SK-N-SH treated with all-trans-retinoic acid at 6 μM for 48 hours (cell line): ENCODE measurements around the gene ATP5F1C.

ENCODE experiments used
- ARNTL ChIP-seq: fragments of 450-650 bp; formaldehyde crosslinking; IDR thresholded peaks from 2 replicates; pipeline ENCODE4 v1.5.0; 2020; ENCODE audit warnings: low read depth, mild to moderate bottlenecking, moderate library complexity, borderline replicate concordance
- ESRRG ChIP-seq: fragments of 250-450 bp; sonication (Bioruptor Pico); IDR thresholded peaks from 2 replicates; pipeline ENCODE4 v1.6.1; 2021; ENCODE audit warnings: mild to moderate bottlenecking
- GLIS3 ChIP-seq: fragments of 250-450 bp; sonication (Bioruptor Pico); IDR thresholded peaks from 2 replicates; pipeline ENCODE4 v1.5.0; 2020; ENCODE audit warnings: mild to moderate bottlenecking, moderate library complexity
- OSR1 ChIP-seq: fragments of 250-450 bp; sonication (Bioruptor Pico); IDR thresholded peaks from 2 replicates; pipeline ENCODE4 v1.8.0; 2022; ENCODE audit warnings: moderate library complexity, mild to moderate bottlenecking, inconsistent platforms
- ZFP3 ChIP-seq: fragments of 250-450 bp; sonication (Bioruptor Pico); IDR thresholded peaks from 2 replicates; pipeline ENCODE4 v1.5.0; 2020; ENCODE audit warnings: mild to moderate bottlenecking, moderate library complexity
- ZFP30 ChIP-seq: fragments of 450-650 bp; formaldehyde crosslinking; IDR thresholded peaks from 2 replicates; pipeline ENCODE4 v1.5.0; 2022; ENCODE audit warnings: mild to moderate bottlenecking, moderate library complexity
- ZNF8 ChIP-seq: fragments of 450-650 bp; formaldehyde crosslinking; IDR thresholded peaks from 2 replicates; pipeline ENCODE4 v1.5.0; 2020; ENCODE audit warnings: mild to moderate bottlenecking, moderate library complexity
- TF ChIP-seq, protein P1 (sequence below): fragments of 250-450 bp; sonication (Bioruptor Pico); IDR thresholded peaks from 2 replicates; pipeline ENCODE4 v1.5.1; 2020; ENCODE audit warnings: low read depth, mild to moderate bottlenecking, moderate library complexity
- TF ChIP-seq, protein P2 (sequence below): fragments of 250-450 bp; sonication (Bioruptor Pico); IDR thresholded peaks from 2 replicates; pipeline ENCODE4 v1.5.1; 2021; ENCODE audit warnings: mild to moderate bottlenecking, moderate library complexity
- TF ChIP-seq, protein P3 (sequence below): fragments of 250-450 bp; sonication (Bioruptor Pico); IDR thresholded peaks from 2 replicates; pipeline ENCODE4 v1.8.0; 2020; ENCODE audit warnings: mild to moderate bottlenecking, moderate library complexity, borderline replicate concordance

DNA sequence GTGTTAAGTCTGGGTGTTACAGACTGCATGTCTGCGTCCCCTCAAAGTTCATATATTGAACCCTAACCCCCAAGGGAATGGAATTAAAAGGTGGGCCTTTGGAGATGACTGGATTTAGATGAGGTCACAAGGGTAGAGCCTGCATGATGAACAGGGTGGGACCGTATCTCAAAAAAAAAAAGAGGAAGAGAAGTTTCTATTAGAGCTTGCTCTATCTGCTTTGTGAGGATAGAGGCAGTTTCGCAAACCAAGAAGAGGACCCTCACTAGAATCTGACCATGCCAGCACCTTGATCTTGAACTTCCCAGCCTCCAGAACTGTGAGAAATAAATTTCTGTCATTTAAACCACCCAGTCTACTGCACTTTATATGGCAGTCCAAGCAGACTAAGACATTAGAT is 1.5 kb upstream of the ATP5F1C start:
- no peak for TF ChIP-seq ARNTL
- TF ChIP-seq ESRRG (CRISPR knock-in tag) = no peak
- TF ChIP-seq ZFP30 = no peak
- no peak for TF ChIP-seq GLIS3
- no peak for TF ChIP-seq OSR1 (CRISPR knock-in tag)
- TF ChIP-seq, protein P1, sequence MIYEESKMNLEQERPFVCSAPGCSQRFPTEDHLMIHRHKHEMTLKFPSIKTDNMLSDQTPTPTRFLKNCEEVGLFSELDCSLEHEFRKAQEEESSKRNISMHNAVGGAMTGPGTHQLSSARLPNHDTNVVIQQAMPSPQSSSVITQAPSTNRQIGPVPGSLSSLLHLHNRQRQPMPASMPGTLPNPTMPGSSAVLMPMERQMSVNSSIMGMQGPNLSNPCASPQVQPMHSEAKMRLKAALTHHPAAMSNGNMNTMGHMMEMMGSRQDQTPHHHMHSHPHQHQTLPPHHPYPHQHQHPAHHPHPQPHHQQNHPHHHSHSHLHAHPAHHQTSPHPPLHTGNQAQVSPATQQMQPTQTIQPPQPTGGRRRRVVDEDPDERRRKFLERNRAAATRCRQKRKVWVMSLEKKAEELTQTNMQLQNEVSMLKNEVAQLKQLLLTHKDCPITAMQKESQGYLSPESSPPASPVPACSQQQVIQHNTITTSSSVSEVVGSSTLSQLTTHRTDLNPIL = no peak
- TF ChIP-seq, protein P2, sequence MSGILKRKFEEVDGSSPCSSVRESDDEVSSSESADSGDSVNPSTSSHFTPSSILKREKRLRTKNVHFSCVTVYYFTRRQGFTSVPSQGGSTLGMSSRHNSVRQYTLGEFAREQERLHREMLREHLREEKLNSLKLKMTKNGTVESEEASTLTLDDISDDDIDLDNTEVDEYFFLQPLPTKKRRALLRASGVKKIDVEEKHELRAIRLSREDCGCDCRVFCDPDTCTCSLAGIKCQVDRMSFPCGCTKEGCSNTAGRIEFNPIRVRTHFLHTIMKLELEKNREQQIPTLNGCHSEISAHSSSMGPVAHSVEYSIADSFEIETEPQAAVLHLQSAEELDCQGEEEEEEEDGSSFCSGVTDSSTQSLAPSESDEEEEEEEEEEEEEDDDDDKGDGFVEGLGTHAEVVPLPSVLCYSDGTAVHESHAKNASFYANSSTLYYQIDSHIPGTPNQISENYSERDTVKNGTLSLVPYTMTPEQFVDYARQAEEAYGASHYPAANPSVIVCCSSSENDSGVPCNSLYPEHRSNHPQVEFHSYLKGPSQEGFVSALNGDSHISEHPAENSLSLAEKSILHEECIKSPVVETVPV (CRISPR knock-in tag) = no peak
- no peak for TF ChIP-seq ZNF8 (CRISPR knock-in tag)
- TF ChIP-seq, protein P3, sequence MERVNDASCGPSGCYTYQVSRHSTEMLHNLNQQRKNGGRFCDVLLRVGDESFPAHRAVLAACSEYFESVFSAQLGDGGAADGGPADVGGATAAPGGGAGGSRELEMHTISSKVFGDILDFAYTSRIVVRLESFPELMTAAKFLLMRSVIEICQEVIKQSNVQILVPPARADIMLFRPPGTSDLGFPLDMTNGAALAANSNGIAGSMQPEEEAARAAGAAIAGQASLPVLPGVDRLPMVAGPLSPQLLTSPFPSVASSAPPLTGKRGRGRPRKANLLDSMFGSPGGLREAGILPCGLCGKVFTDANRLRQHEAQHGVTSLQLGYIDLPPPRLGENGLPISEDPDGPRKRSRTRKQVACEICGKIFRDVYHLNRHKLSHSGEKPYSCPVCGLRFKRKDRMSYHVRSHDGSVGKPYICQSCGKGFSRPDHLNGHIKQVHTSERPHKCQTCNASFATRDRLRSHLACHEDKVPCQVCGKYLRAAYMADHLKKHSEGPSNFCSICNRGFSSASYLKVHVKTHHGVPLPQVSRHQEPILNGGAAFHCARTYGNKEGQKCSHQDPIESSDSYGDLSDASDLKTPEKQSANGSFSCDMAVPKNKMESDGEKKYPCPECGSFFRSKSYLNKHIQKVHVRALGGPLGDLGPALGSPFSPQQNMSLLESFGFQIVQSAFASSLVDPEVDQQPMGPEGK (CRISPR knock-in tag) = no peak
- TF ChIP-seq ZFP3 = no peak
